Left ventricle myocardium inferior (tissue), 1 donor: ENCODE results near the gene SYTL1. TPM values are rescaled to one million over a fixed set of nuclear protein-coding genes. Genes with fewer than 3 reads are reported as not detected.

ENCODE experiments used
- DNase-seq: peaks from one replicate; pipeline ENCODE4 v3.0.0-alpha.2; 2020
- H3K27ac ChIP-seq: fragments of 200-600 bp; replicated peaks from 2 replicates; pipeline ENCODE4 v1.8.0; 2021
- H3K27me3 ChIP-seq: fragments of 200-600 bp; 2 replicates; pipeline ENCODE4 v1.8.0; 2021; ENCODE audit warnings: low read depth
- H3K36me3 ChIP-seq: fragments of 200-600 bp; 2 replicates; pipeline ENCODE4 v1.8.0; 2021
- H3K4me1 ChIP-seq: fragments of 200-600 bp; 2 replicates; pipeline ENCODE4 v1.8.0; 2021
- H3K4me3 ChIP-seq: fragments of 200-600 bp; 2 replicates; pipeline ENCODE4 v1.8.0; 2021; ENCODE audit warnings: mild to moderate bottlenecking, moderate library complexity
- H3K9me3 ChIP-seq: fragments of 200-600 bp; replicated peaks from 2 replicates; pipeline ENCODE4 v1.8.0; 2021
- CTCF ChIP-seq: fragments of 200-600 bp; IDR thresholded peaks from 2 replicates; pipeline ENCODE4 v1.8.0; 2021; ENCODE audit warnings: antibody characterized with exemption, mild to moderate bottlenecking, borderline replicate concordance
- intact Hi-C: fragments of 100-400 bp; cut with micrococcal nuclease; formaldehyde crosslinking; loops from one replicate; pipeline ENCODE4 v1.11.0; 2022
- total RNA-seq: library from RNA; stranded (reverse); fragmentation: NEBNext Ultra II Directional; extraction: Animal tissue kit (Norgen Biotek cat#: 25700); gene quantifications from one replicate; pipeline ENCODE4 v1.2.1, GENCODE V29; 2021
- donor health status: DM: no; HTN: yes; CAD: no; lungs with severe emphysema.

Gene SYTL1
- total RNA-seq, 1 donor from 2014 or later = 1.1 TPM

GRCh38 chr1:27357281-27358037, 15.6 kb downstream of the SYTL1 start:
- intact Hi-C loops = no loop called here
- H3K4me1 ChIP-seq = peaks cover 32% of the 10 kb centered on the region
- H3K36me3 ChIP-seq = peaks cover 96% of the 10 kb centered on the region
- peak overlapping the region; percentile 15 for H3K27ac ChIP-seq
- no peak overlapping the region for H3K4me3 ChIP-seq
- DNase-seq = peak; percentile 76
- no peaks in the 10 kb centered on the region for H3K9me3 ChIP-seq
- TF ChIP-seq CTCF = peak; percentile 98
- H3K27me3 ChIP-seq = no peaks in the 10 kb centered on the region

- TF ChIP-seq CTCF = no peak
- Histone ChIP-seq H3K4me1 (peaks cover 33% of the 10 kb centered on the region), H3K27ac (no peak overlapping the region), H3K9me3 (no peaks in the 10 kb centered on the region), H3K4me3 (no peak overlapping the region), H3K27me3 (no peaks in the 10 kb centered on the region), H3K36me3 (peaks cover 100% of the 10 kb centered on the region)
- no peak for DNase-seq
- intact Hi-C loops = no loop called here
These were observed 16.5 kb downstream of the SYTL1 start for GRCh38 chr1:27358038-27358927.

- Histone ChIP-seq H3K4me1 (peaks cover 40% of the 10 kb centered on the region), H3K27me3 (no peaks in the 10 kb centered on the region), H3K4me3 (no peak overlapping the region), H3K36me3 (peaks cover 100% of the 10 kb centered on the region), H3K9me3 (no peaks in the 10 kb centered on the region), H3K27ac (no peak overlapping the region)
- intact Hi-C loops = no loop called here
- no peak for TF ChIP-seq CTCF
- DNase-seq = no peak
These were observed 17.1 kb downstream of the SYTL1 start for GRCh38 chr1:27358928-27359313.

- H3K4me1 ChIP-seq = peaks cover 48% of the 10 kb centered on the region
- H3K27me3 ChIP-seq = no peaks in the 10 kb centered on the region
- DNase-seq = no peak
- intact Hi-C loops = no loop called here
- peaks cover 100% of the 10 kb centered on the region for H3K36me3 ChIP-seq
- no peak for TF ChIP-seq CTCF
- no peaks in the 10 kb centered on the region for H3K9me3 ChIP-seq
- peak overlapping the region; percentile 59 for H3K4me3 ChIP-seq
- H3K27ac ChIP-seq = no peak overlapping the region
These were observed 18.0 kb downstream of the SYTL1 start for GRCh38 chr1:27359822-27360158.

GRCh38 chr1:27360159-27361043, 18.6 kb downstream of the SYTL1 start:
- H3K9me3 ChIP-seq = no peaks in the 10 kb centered on the region
- DNase-seq = no peak
- peak overlapping the region; percentile 59 for H3K4me3 ChIP-seq
- H3K27me3 ChIP-seq = no peaks in the 10 kb centered on the region
- peaks cover 54% of the 10 kb centered on the region for H3K4me1 ChIP-seq
- H3K36me3 ChIP-seq = peaks cover 98% of the 10 kb centered on the region
- no peak for TF ChIP-seq CTCF
- no peak overlapping the region for H3K27ac ChIP-seq
- intact Hi-C loops = no loop called here
